Measurements from ENCODE around the gene BCKDHB. TPM values are rescaled to one million over a fixed set of nuclear protein-coding genes. Genes with fewer than 3 reads are reported as not detected.

The BCKDHB gene
- total and polyA plus RNA-seq, 2 of the 4 experiments (the other 2 are of a cell fraction) = 11.2 to 11.8 TPM

- DNase-seq = no peak
- peaks cover 2% of the 10 kb centered on the region; the same call in 1 of the 2 replicates for H3K9me1 ChIP-seq (ENCODE audit: insufficient read depth, low read length)
- no peak overlapping the region for H2AK5ac ChIP-seq (ENCODE audit: low read depth, low read length)
- H3K14ac ChIP-seq (replicated peaks; ENCODE audit: low read depth, low read length) = no peak overlapping the region
- no TSS peak for BruUV-seq (replicated peaks)
- no peak overlapping the region for H3K9ac ChIP-seq (ENCODE audit: low read depth, low read length)
- no peaks in the 10 kb centered on the region; a peak in 1 of 4 replicates for H3K79me1 ChIP-seq (ENCODE audit: low read depth in 1 of 2, low read length in 2 of 2)
- no peak overlapping the region for H2AFZ ChIP-seq (replicated peaks; ENCODE audit: low read length, poor library complexity)
- H3K27ac ChIP-seq (ENCODE audit: insufficient read depth, low read length) = no peak overlapping the region
- ChIA-PET CTCF (interaction anchor here (0.6 to 0.9 kb wide), 2 partner anchors 9 to 14 kb away, joined by 3 to 6 read pairs; no protein-coding TSS in a partner anchor), POLR2A (ENCODE audit: unreplicated experiment) (interaction anchor here (0.6 kb wide), 1 partner anchor 58 kb away, joined by 3 read pairs; no protein-coding TSS in a partner anchor)
- no peaks in the 10 kb centered on the region for H3K36me3 ChIP-seq (ENCODE audit: control insufficient read depth, insufficient read depth, low read length)
- H3K4me1 ChIP-seq (ENCODE audit: control insufficient read depth, insufficient read depth, low read length) = no peaks in the 10 kb centered on the region; the same call in 1 of the 2 replicates
- WGBS, 2 experiments (ENCODE audit: extremely low coverage in 2 of 2, insufficient read length in 1 of 2) = no CpG with 5 or more reads among the region's 2 CpGs
- no peaks in the 10 kb centered on the region for H3K27me3 ChIP-seq (ENCODE audit: control insufficient read depth, insufficient read depth, low read length)
- no peak overlapping the region for H4K91ac ChIP-seq (ENCODE audit: insufficient read depth, low read depth, low read length)
- dilution Hi-C loops (cut with HindIII; ENCODE audit: low sequenced_read_pairs, unreplicated experiment) = no loop called here
- H2AK9ac ChIP-seq (replicated peaks; ENCODE audit: low read depth, low read length, poor library complexity) = no peak overlapping the region
- no peak overlapping the region for H3K23ac ChIP-seq (ENCODE audit: low read depth, low read length)
- no peak overlapping the region for H3K4ac ChIP-seq (ENCODE audit: low read depth, low read length)
- H3K18ac ChIP-seq (ENCODE audit: low read depth, low read length) = no peak overlapping the region
- no peaks in the 10 kb centered on the region for H3K9me3 ChIP-seq (ENCODE audit: control insufficient read depth, insufficient read depth, low read length)
- H4K8ac ChIP-seq (ENCODE audit: low read depth in 2 of 2, low read length in 2 of 2) = no peak overlapping the region
- in situ Hi-C loops (cut with MboI; ENCODE audit: low sequenced_read_pairs) = no loop called here
- ATAC-seq (ENCODE audit: low read depth) = no peak
- no peak overlapping the region for H3K4me2 ChIP-seq (ENCODE audit: low read depth, low read length)
- TF ChIP-seq, protein P1, sequence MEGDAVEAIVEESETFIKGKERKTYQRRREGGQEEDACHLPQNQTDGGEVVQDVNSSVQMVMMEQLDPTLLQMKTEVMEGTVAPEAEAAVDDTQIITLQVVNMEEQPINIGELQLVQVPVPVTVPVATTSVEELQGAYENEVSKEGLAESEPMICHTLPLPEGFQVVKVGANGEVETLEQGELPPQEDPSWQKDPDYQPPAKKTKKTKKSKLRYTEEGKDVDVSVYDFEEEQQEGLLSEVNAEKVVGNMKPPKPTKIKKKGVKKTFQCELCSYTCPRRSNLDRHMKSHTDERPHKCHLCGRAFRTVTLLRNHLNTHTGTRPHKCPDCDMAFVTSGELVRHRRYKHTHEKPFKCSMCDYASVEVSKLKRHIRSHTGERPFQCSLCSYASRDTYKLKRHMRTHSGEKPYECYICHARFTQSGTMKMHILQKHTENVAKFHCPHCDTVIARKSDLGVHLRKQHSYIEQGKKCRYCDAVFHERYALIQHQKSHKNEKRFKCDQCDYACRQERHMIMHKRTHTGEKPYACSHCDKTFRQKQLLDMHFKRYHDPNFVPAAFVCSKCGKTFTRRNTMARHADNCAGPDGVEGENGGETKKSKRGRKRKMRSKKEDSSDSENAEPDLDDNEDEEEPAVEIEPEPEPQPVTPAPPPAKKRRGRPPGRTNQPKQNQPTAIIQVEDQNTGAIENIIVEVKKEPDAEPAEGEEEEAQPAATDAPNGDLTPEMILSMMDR (conservative IDR thresholded peaks at IDR 0.05; ENCODE audit: low read depth, low read length) = no peak
- TF ChIP-seq RAD21 (IDR thresholded peaks at IDR 0.05; ENCODE audit: low read length) = no peak
- TF ChIP-seq, protein P2, sequence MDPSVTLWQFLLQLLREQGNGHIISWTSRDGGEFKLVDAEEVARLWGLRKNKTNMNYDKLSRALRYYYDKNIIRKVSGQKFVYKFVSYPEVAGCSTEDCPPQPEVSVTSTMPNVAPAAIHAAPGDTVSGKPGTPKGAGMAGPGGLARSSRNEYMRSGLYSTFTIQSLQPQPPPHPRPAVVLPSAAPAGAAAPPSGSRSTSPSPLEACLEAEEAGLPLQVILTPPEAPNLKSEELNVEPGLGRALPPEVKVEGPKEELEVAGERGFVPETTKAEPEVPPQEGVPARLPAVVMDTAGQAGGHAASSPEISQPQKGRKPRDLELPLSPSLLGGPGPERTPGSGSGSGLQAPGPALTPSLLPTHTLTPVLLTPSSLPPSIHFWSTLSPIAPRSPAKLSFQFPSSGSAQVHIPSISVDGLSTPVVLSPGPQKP (IDR thresholded peaks at IDR 0.05; ENCODE audit: borderline replicate concordance, low read depth, low read length) = no peak
- TF ChIP-seq RCOR1 (IDR thresholded peaks at IDR 0.05; ENCODE audit: insufficient replicate concordance, low read length) = no peak
- TF ChIP-seq CHD1 (IDR thresholded peaks at IDR 0.05; ENCODE audit: low read depth, low read length) = no peak
- no peak for TF ChIP-seq POLR2A (IDR thresholded peaks at IDR 0.05; ENCODE audit: low read depth, low read length)
- no peak for TF ChIP-seq FOS (IDR thresholded peaks at IDR 0.05; ENCODE audit: low read depth, low read length)
- no peak for TF ChIP-seq BHLHE40 (IDR thresholded peaks at IDR 0.05; ENCODE audit: low read depth, low read length)
- no peak for TF ChIP-seq RFX5 (IDR thresholded peaks at IDR 0.05; ENCODE audit: low read depth, low read length)
- TF ChIP-seq CEBPB (IDR thresholded peaks at IDR 0.05; ENCODE audit: low read depth, low read length) = no peak
- TF ChIP-seq MAFK (IDR thresholded peaks at IDR 0.05; ENCODE audit: low read depth, low read length) = no peak
- no peak for TF ChIP-seq MXI1 (IDR thresholded peaks at IDR 0.05; ENCODE audit: borderline replicate concordance, low read depth, low read length)
- TF ChIP-seq SMC3 (IDR thresholded peaks at IDR 0.05; ENCODE audit: low read depth, low read length) = no peak
- TF ChIP-seq MAZ (IDR thresholded peaks at IDR 0.05; ENCODE audit: borderline replicate concordance, low read depth, low read length) = no peak
- TF ChIP-seq, protein P3, sequence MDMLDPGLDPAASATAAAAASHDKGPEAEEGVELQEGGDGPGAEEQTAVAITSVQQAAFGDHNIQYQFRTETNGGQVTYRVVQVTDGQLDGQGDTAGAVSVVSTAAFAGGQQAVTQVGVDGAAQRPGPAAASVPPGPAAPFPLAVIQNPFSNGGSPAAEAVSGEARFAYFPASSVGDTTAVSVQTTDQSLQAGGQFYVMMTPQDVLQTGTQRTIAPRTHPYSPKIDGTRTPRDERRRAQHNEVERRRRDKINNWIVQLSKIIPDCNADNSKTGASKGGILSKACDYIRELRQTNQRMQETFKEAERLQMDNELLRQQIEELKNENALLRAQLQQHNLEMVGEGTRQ (IDR thresholded peaks at IDR 0.05; ENCODE audit: low read depth, low read length) = no peak
- no peak overlapping the region for H2BK15ac ChIP-seq (ENCODE audit: low read depth, low read length)
- H2BK5ac ChIP-seq (ENCODE audit: low read depth, low read length, poor library complexity, severe bottlenecking) = no peak overlapping the region
- no peak overlapping the region for H4K5ac ChIP-seq (ENCODE audit: low read depth, low read length)
- H3K4me3 ChIP-seq (ENCODE audit: insufficient read depth, low read depth, low read length) = no peak overlapping the region
- no peak overlapping the region for H2BK20ac ChIP-seq (ENCODE audit: low read depth, low read length)
- H3K56ac ChIP-seq (ENCODE audit: extremely low read depth, insufficient read depth, low read length) = no peak overlapping the region
- H2BK120ac ChIP-seq (ENCODE audit: low read depth, low read length) = no peak overlapping the region
- intact Hi-C loops (cut with micrococcal nuclease) = no loop called here
- no peaks in the 10 kb centered on the region for H4K20me1 ChIP-seq (ENCODE audit: insufficient read depth, low read length)
Measured at GRCh38 chr6:80245043-80245442, 138.6 kb downstream of the BCKDHB start.

All from IMR-90 (cell line).